NCI-H187 treated with DMSO at 0.1 percent for 48 hours (cell line): ENCODE measurements around the gene AKAP13.

ENCODE experiments used
- DNase-seq: peaks from one replicate; lab custom pipeline; 2025; lab: John Stamatoyannopoulos, UW

AKAP13 gene

DNA sequence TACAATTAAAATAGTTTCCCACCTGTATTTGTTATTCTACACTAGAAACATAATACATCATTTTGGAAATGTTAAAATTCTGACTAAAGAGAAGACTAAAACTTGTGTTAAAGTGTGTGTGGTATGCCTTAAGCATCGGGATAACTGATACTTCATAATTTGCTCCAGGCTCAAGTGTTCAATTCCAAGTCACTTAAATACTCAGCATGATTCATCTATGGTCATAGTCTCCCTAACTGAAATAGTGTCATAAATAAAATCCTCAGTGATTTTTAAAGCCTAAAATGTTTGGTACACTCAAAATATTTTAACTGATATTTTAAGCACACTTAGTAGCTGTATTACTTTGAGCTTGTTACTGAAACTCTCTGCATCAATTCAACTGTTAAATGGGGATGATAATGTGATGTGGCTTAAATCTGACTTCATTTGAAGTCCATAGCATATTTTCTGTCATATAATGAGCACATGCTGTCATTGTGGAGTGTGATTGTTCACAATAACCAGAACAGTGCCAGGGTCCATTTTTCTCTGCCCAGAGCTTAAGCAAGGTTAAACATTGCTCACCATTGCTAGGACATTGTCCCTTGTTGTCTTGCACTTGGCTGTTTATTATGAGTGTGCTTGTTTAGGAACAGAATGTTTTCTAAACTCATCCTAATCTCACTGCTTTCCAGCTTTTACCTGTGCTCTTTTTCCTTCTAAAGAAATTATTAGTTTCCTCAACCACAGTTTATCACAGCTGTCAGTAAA is 292.1 kb downstream of the AKAP13 start:
- DNase-seq: no peak

DNA sequence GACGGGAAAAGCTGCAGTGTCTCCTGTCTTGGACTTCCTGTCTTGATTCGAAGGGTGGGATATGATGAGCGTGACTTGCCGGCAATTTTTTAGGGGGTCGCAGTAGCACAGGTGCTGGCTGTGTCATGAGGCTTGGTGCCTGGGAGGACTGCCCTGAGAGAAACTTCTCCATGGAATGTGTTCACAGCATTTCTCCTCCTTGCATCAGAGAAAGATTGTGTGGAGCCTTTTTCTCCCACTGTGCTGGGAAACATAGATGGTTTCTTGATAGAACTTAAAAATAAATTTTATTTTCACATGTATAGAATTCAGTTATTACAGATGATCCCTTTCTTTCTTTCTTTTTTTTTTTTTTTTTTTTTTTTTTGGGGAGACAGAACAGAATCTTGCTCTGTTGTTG is 292.9 kb downstream of the AKAP13 start:
- no peak for DNase-seq

DNA sequence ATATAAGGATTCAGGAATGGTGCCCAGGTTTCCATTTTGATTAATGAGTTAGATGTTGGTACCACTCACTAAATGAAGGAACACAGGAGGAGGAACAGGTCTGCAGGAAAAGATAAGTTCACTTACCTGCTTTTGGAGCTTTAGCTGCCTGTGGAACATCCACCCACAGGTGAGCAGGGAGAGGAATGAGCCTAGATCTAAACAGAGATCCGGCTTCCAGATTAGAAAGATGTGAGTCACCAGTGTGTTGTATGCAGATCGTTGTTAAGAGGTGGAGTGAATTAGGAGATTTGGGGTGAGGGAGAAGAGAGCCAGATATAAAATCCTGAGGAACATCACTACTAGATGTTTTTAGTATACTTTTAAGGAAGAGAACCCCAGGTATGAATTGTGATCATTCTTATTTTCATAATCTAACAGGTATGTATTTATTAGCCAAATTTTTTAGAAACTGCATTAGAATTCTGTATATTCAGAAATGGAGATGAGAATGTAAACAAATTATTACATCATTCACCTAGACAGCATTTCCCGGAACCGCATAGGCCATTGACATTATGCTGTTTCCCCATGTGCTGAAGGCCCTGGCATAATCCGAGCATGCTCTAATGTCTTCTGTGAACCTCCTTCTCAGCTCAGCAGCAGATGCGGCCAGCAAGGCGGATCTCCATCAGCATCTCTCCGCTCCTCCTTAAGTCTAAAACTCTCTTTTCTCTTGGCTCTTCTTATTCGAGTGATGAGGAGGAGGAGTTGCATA is 296.1 kb downstream of the AKAP13 start:
- no peak for DNase-seq

DNA sequence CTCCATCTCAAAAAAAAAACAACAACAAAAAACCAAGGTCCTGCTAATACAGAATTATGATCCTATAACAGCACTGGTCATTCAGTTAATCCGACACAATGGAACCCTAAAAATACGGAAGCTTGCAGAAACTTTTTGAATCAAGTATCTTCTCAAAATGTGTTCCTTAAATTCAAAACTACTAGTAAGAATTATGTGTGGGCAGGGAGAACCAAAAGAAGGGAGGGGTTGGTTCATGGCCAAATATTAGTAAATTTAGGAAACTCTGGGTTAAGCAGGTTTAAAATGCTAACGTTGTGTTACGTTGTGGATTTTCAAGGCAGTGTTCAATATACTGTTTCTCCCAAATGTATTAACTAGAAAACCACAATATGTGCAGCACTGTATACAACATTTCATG is 298.8 kb downstream of the AKAP13 start:
- no peak for DNase-seq

DNA sequence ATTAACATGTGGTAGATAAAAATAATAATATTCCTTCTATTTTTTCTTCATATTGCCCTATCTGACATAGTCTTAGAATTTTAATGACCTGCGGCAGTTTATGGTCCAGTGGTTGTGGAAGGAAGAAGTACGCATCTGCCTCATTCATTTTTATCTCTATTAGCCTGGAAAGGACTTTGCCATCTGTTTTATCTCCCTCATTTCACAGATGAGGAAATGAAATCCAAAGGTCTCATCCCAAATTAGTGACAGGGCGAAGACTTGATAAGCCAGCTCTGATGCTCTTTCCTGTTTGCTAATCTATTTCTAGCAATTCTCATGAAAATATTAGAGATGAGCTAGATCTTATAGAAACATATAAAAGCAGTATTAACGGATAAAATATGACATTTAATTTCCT is 301.0 kb downstream of the AKAP13 start:
- no peak for DNase-seq

DNA sequence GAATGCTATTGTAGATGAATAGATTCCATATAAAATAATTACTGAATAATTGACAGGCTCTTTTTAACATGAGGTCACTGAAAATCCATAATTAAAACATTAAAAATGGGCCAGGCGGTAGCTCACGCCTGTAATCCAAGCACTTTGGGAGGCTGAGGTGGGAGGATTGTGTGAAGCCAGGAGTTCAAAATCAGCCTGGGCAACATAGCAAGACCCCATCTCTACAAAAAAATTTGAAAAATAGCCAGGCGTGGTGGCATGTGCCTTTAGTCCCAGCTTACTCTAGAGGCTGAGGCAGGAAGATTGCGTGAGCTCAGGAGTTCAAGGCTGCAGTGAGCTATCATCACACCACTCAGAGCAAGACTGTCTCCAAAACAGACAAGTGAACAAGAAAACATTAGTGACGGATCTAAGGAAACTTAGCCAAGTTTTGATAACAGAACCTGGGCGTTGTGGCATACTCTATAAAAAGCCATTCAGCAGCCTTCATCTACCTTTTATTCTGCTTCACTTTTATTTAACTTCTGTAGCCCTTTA is 303.8 kb downstream of the AKAP13 start:
- no peak for DNase-seq

DNA sequence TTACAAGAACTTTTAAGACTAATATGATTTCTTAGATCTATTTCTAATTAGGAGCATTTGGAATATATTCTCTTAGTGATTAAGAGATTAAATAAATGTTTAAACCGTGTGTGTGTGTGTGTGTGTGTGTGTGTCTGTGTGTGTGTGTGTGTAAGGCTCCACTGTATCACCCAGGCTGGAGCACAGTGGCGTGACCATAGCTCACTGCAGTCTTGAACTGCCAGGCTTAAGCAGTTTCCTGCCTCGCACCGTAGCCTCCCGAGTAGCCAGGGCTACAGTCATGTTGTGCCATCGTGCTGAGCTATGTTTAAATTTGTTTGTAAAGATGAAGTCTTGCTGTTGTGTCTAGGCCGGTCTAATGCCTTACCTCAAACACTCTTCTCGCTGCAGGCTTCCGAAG is 305.0 kb downstream of the AKAP13 start:
- no peak for DNase-seq

DNA sequence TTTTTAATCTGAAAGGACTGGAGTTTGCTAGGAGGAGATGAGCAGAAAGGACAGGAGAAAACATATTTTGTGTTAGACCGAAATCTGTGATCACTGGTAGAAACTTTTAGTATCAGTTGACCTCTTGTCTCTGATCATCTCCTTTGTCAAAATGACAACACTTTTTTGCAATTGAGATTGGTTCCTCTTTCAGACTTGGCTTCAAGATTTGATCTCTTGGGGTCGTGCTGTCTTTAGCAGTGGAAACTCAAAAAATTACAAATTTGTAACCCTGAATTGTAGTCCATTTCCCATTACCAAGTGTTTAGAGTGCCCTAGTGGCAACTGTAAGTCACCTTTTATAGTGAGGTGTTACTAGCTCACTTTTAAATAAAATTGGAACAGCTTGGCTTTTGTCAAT is 306.9 kb downstream of the AKAP13 start:
- DNase-seq: no peak

DNA sequence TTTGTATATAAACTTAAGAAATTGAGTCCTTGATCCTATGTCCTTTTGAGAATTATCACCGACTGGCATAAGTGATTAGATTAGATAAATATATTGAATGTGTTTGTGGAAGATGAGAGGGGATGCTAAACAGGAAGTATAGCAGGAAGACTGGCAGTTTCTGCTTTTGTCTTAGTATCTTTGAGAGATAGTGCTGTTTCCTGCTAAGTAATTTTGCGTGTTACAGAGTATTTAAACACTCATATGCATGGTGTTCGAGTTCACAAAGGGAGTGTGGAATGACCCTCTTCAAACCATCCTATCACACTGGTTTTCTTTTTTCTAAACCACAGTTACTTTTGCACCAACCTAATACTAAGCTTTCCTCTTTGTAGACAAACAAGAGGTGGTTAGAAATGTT is 308.3 kb downstream of the AKAP13 start:
- no peak for DNase-seq

DNA sequence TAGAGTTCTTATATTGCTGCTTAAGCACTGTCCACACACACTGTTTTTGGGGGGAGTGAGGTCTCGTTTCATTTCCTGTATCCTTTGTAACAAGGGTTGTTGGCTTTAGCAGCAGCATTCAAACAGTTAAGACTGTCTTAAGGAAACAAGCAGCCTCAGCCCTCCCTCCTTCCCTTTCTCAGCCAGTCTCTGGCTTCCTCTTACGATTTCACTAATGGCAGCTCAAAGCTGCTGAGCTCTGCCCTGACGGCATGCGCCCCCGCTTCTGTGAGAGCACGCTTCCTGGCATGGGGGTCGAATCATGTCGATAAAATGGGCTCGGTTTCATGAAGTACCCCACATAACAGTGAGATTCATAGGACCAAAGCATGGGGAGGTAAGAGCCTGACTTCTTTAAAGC is 309.3 kb downstream of the AKAP13 start:
- DNase-seq: no peak

DNA sequence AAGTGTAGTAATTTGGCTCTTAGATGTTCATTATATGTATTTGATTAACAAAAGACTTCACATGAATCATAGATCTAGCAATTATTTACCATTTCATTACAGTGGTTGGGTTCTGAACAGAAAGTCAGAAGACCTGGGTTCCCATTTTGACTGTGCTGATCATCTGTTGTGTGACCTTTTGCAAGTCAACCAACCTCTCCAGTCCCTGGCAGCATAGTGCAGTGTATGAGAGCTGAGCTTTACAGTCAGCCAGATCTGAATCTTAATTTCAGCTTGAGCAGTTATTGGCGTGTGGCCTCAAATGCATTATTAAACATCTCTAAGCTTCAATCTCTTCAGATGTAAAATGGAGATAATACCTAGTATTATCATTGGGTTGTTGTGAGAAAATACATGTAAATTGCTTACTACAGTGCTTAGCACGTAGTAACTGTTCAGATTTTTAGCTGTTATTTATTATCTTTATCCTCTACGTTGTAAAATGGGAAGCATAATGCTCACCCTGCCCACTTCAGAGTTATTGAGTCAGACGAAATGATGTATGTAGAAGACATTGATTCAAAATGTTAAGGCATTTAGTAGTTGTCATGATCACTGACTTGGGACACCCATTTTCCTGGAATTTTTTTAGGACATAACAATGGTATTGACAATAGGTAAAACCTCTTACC is 310.3 kb downstream of the AKAP13 start:
- DNase-seq: no peak

DNA sequence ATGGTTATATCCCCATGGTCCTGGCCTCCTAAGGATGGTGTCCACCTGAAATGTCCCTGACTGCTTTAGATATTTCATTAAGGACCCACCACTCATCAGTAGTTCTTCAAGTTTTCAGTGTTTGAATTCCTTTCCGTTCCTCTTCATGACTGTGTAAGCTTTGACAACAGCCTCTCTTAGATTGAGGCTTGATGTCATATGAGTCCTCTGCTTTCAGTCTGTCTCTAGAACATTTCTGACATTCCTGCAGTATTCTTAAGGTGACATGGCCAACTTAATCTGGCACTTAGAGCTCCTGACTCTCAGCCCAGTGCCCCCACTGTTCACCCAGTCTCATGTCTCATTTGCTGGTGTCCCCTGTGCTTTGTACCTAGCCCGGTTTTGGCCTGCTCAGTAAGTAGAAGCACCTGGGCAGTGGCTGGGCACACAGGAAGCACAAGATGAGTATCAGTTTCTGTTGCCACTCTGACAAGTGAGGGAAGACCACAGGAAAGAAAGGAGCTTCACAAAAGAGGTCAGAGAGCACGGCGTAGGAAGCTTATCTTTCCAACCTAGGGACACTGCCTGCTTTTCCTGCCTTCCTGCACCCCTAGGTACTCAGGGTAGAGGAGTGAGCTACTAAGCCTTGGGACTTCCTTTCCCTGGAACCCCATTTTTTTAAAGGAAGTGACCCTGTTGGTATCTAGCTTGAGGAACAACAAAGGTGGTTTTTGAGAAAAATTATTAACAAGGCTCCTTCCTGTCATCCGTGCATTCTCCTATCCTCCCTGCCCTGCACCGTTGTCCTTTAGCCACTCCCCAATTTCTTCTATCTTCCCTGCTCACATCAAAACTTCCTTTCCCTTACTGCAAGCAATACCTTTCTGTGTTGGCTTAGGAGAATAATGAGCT is 311.2 kb downstream of the AKAP13 start:
- no peak for DNase-seq

DNA sequence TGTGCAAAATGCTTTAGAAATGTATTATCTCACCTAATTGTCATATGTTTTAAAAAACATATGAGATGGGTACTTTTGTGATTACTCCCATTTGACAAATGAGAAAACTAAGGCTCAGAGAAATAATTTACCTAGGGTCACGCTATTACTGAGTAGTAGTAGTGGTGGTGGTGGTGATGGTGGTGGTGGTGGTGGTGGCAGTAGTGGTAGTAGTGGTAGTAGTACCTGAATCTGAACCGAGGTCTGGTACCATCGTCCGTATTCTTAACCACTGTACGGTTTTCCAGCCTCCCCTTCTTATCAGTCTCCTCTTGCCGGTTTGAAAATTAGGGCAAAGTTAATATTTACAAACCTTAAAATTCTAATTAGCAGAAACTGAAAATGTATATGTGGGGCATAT is 311.9 kb downstream of the AKAP13 start:
- no peak for DNase-seq

DNA sequence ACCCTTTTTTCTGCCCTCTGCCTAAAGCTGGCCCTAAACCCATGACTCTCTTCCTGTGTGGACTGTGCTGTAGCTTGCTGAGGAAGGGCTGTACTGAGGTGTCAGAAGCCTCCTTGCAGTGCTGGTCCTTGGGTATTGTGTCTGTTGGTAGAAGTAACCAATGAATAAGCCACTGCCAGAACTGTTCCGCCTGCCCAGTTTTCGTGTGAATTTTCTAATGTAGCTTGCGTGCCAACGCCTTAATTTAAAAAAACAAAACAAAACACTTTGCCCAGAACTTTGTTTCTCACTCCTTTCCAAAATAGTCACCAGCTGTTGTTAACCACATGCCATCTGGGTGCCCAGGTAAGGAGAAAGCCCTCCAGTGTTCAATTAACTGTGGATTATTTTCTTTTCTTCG is 312.5 kb downstream of the AKAP13 start:
- no peak for DNase-seq

DNA sequence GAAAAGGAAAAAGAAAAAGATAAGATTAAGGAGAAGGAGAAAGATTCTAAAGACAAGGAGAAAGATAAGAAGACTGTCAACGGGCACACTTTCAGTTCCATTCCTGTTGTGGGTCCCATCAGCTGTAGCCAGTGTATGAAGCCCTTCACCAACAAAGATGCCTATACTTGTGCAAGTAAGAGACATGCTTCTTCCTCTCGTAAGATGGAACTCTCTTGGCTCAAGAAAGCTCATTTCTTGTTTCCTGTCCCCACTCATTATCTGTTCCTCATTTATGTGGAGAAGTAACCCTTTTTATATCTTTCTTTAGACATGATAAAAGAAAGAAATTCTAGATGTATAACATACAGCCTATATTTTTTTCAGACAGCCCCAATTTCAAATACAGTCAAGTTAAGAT is 312.9 kb downstream of the AKAP13 start:
- DNase-seq: no peak

DNA sequence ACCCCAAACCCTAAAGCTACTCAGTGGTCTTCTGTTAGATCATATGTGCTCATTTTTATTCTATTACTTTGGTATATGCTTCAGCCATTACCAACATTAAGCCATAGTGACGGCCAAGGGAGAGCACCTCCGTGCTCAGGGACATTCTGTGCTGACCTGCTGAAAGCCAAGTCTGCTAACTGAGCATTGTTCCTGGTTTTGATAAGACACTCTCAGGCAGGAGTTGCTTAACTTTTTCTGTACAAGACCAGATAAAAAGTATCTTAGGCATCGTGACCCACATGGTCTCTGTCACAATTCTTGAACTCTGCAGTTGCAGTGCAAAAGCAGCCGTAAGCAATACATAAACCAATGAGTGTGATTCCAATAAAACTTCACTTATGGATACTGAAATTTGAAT is 313.7 kb downstream of the AKAP13 start:
- DNase-seq: no peak

DNA sequence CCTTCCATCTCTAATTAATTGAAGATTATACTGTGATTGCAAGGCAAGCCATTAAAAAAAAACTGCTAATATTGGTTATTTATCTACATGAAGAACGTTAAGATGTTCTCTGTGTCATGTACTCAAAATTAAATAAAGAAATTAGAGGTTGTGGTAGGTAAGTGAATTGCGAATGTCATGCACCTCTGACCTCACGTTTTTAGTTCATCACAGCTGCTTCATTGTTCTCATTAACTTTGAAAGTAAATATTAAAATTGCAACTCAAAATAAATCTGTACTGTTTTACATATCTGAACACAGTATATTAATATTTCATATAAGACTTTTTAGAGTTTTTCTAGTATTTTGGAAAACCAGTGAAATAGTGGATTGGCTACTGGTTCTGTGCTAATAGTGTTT is 320.4 kb downstream of the AKAP13 start:
- DNase-seq: no peak

DNA sequence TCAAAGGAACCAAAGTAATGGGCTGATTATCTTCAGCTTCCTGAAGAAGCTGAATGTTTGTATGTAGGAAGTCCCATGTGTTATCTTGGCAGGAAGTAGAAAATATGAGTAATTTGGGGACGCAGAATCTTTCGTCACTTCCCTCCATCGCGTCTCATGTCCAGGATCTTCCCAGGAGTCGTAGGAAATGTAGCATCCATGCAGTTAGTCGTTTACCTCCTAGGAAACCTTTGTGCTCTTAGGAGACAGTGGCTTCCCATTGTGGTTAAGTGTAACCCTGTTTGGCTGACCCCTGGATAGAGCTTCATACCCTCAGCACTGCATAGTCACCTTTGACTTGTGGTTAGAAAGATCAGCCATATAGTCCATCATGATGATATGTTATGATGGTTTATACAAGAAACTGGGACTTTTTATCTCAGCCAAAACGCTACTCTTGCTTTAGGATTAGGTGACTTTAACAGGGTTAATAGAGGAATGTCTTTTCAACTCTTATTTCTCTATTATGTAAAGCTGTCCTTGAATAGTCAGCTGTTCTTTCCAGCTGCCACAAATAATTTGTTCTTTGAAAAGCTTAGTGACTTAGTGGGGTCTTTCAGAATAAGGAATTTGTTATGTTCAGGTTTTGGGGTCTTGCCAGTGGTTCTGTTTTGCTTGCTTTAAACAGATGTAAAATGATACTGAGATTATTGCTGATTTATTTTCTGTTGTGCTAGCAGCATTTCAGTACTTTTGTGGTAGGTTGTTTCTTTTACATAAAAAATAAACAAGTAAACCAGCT is 322.1 kb downstream of the AKAP13 start:
- DNase-seq: no peak

DNA sequence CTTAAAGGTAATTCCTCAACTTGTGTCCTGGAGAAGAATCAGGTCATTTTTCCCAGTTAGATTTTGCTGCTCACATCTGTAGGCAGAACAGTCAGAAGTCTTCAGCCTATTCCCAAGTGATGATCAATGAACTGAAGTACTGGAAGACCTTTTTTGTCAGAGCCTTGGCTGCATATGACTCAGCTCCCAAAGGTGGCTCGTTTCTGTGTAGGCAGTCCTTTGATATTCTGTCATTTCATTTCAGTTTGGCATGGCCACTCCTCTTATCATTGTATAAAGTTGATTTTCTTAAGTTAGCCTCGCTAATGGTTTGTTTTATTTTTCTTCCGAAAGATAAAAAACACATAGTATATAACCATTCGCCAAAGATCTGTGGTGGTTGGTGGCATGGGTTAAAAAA is 323.7 kb downstream of the AKAP13 start:
- DNase-seq: no peak

DNA sequence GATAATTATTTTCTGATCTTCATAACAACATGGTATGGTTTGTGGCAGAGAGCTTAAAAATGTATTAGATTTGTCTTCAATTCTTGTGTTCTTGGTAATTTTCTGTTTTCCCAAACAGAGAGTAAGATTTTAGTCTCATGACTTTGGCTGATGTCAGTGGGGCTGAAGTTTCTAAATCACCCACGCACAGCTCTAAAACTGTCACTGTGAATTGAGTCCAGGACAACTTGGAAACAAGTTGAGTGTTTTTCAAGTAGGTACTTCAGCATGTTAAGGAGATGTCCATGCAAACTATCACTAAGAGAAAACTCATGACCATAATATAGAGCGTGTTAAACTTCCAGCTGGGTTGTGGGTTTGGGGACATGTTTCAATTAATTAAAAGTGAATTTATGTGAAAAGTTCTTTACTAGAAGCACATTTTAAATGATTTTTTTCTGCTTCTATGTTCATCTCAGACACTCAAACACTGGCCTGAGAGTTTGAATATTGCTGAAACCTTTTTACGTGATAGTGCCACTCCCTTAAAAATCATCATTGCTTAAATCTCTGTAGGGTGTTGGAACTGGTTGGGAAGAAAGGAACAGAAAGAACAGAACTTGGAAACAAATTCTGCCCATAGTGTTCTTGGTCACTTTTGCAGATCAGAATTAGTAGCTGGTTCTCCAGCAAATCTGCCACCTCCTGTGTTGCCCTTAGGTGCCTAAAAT is 324.5 kb downstream of the AKAP13 start:
- DNase-seq: no peak
